HG03280 (cell line): ENCODE data around the gene ARL15.

ENCODE experiments used
- ATAC-seq: cut with Tn5 transposase; IDR thresholded peaks from one replicate; pipeline ENCODE4 v1.9.1; 2021; ENCODE audit warnings: mild to moderate bottlenecking, moderate library complexity; ENCODE audit not compliant: unreplicated experiment

ARL15 gene

DNA sequence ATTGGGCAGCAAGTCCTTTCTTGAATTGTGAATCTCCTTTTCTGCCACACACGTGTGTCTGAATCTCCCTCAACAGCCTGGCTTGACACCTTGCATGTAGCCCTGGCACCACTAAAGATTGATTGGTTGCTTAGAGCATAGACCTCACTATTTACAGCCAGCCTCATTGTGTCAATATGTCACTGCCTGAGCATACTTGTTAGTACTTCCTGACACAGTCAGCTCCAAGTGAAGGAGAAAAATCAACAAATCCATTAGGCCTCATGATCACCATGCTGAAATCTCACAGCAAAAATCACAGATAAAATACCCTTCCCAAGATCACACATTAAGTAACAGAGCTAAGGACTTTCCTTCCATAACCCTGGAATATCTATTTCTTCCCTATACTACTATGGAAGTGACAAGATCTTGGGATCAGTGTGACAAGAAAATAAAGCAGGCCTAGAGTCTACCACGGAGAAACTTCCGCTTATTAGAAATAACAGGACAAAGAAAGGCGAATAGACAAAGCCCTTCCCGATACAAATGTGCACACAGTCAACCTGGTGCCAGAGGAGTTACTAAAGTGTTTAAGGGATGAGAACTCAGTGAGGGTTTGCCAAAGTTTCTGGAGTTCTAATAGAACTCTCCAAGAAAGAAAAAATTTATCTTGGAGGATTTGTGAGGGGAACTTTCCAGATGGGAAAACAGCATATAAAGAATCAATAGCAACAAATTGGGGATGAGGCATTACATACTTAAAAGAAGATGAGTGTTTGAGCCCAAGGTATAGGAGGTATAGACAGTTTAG is 5.6 kb upstream of the ARL15 start:
- ATAC-seq: no peak

DNA sequence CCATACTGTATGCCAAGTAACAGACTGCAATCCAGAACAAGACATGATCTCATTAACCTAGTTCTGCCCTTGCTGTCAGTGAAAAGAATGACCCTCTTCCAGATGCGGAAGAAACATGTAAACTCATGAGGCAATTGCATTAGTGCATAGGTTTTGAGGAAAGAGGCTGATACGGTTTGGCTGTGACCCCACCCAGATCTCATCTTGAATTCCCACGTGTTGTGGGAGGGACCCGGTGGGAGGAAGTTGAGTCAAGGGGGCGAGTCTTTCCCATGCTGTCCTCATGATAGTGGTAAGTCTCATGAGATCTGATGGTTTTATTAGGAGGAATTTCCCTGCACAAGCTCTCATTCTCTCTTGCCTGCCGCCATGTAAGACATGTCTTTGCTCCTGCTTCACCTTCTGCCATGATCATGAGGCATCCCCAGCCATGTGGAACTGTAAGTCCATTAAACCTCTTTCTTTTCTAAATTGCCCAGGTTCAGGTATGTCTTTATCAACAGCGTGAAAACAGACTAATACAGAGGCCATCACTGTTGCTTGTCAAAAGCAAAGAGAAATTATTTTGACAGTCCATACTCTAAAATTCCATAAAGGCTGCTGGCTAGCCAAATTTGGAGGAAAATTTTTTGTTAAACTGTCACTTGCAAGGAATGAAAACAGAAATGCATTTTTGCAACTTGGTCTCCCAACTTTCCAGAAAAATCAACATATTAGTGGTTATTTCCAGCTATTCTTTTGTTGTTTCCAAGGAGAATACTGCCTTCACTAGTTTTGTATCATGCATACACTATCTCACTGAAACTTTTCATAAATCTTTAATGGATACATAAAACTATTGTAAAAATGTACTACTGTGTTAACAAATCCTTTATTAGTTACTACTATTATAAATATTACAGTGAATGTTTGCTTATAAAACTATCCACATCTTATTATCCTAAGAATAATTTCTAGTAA is 3.2 kb upstream of the ARL15 start:
- no peak for ATAC-seq

DNA sequence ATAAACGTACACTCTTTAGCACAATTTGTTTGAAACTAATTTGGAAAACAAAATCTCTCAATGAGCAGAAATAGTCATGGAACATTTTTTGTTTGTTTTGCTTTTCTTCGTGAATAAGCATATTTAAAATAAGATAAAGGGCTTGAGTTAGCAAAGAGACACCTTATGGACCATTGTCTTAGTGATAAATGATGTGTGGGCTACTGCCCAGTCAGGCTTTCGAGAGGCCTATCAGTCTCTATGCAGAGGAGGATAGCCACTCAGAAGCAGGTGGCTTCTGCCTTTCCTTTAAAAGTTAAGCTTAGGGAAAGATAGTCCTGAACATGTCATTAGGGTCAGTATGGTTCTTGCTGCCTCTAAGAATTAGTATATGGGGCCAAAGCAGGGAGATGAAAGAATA is 2.1 kb upstream of the ARL15 start:
- no peak for ATAC-seq

DNA sequence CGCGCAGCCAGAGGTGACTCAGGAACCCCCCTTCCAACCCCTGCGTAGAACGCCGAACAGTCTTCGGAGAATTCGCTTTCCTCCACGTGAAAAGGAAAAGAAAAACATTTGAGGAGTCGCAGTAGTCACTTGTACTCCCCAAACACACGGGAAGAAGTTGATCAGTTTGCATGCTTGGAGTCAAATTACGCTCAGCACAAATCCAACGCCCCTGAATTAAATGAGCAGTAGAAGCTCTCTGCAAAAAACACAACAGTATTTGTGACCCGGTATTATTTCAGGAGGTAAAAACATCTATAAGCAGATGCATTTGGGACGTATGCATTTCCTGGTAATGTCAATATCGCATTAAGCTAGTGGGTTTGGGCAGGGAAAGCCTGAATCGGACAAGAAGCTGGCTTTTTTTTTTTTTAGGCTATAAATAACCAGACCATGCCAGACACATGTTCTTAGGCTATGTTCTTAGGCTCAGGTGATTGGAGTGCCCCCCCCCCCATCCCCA is 854 bp upstream of the ARL15 start:
- no peak for ATAC-seq

DNA sequence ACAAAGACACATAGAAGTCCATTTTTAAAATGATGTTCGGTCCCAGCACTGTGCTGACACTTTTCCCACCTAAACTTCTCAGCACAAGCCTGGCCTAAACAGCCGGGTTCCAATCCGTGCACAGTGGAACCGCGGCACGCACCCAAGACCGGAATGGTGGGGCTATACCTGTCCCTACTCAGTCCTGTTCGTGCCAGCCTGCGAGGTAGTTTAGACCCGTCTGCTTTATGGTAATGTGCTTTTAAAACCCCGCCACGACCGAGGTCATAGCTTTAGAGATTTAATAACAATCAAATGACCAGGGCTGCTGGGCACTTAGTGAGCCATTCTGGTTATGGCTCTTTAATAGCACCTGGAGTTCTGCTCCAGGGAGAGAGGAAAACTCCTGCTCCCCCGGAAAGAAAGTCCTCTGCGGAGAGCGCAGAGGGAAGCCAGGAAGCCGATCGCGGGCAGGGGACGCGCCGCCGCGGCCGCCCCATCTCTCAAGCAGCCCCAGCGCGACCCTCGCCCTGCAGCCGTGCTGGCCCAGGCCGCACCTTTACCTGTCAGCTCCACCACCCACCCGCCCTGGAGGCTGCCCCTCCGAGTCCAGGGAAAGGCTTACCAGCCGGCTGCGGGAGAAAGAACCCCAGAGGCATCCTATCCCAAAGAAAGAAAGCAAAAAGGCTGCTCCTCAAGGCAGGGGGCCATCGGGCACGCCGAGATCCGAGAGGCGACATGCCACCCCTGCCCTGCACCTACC is 511 bp downstream of the ARL15 start:
- peak; percentile 23 for ATAC-seq

DNA sequence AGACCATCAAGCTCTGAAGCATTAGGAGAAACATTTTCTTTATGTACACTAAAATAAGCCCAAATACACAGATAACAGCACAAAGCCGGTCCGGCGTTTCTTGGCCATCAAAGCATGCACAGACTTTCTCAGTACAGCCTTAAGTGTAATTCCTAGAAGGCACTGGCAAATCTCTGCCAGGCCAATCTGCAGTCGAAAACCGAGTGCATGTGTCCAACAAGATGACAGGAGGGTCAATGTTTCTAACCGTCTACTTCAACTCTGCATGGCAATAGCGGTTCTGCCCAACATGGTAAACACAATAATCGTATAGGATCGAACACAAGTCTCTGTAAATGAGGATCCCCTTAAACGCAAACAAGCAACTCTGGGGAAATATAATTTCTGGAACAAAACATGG is 1.1 kb downstream of the ARL15 start:
- no peak for ATAC-seq

DNA sequence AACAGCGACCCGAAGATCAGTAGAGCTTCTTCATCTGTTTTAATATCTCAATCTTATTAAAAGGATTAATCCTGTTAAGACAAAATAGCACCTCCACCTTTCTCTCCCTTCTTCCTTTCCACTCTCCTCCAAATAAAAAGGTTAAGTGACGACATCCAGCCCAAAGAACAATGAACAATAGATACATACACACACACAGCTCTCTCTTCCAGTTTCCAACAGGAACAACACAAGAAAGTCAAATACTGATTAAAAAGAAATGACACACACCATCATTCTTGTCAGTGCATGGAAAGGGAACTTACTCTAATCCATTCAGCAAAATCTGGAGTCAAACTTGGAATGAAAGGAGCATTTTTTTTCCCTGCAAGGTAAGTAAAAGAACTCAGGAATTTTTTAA is 2.8 kb downstream of the ARL15 start:
- no peak for ATAC-seq

DNA sequence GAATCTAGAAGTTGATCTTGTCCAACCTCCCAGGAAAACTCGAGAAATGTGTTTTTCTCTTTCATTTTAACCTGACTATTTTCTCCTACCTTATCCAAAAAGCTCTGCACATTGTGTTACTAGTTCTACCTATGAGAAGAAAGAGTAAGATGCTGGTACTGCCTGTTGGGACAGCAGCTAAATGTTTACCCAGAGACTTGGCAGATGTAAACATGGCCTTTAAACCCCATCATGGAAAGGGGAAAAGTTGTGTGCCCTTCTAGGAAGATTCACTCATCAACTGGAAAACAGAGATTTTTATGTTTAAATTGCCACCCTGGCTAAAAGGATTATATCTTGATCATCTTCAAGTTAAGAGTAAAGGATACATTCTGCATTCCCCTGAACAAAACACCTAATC is 3.5 kb downstream of the ARL15 start:
- no peak for ATAC-seq

DNA sequence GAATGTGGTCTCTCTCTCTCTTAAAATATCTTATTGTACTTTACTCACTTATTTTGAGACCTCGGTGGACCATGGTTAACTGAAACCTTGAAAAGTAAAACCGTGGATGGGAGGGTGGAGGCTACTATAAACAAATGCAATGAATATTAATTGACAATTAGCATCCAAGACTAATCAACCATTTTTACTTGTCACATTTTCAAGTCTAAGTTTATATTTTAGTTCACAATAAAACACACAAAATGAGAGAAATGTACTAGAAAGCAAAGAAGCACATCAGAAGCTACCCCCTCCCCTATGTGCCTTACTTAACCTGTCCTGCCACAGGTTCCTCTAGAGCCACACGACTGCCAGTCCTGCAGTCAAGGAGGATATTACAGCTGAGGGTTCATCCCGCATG is 4.6 kb downstream of the ARL15 start:
- no peak for ATAC-seq

DNA sequence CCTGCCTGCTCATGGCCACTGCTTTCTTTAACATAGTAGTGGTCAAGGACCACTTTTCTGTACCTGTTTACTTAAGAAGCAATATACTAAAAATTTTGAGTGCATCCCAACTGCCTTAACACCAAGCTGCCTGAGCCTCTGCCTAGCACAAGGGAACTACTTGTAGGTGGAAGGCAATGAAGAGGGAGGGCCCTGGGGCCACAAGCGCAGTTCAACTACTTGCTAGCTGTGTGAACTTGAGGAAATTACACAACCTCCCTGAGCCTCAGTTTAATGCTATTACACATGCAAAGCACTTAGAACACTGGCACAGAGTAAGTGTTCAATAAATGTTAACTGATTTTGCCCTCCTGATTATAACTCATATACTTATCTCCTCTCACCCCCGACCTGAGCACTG is 6.3 kb downstream of the ARL15 start:
- ATAC-seq: no peak

DNA sequence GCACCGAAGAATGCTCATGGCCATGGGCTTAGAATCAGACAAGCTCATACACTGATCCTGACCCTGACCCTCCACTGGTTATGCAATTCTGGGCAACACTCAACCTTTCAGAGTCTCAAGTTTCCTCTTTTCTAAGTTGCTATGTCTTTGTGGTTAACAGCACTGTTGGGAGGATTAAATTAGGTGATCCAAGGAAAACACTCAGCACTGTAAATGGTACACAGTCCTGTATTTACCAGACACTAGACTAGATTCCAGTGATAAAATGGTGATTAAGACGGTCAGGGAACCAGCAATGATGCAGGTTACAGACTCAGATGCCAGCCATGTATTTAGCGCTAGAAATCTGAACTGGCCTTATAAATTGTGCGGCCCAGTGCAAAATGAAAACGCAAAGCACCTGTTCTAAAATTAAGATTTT is 8.1 kb downstream of the ARL15 start:
- ATAC-seq: no peak

DNA sequence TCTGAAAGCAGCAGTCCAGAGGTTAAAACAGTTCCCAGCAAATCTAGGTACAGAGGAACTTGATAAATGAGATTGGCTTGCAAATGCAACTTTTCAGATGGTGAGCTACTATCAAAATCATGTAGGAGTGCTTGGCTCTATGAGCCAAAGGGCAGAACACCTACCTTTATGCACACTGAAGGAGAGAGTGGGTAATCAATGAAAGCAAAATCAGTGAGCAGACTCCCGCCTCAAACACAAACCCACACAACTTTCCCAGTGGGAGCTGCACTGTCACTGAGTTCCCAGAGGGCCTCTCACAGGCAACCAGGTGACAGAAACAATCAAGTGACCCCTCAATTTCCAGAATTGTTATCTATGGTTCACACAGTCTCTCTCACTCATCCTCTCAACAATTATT is 8.5 kb downstream of the ARL15 start:
- no peak for ATAC-seq

DNA sequence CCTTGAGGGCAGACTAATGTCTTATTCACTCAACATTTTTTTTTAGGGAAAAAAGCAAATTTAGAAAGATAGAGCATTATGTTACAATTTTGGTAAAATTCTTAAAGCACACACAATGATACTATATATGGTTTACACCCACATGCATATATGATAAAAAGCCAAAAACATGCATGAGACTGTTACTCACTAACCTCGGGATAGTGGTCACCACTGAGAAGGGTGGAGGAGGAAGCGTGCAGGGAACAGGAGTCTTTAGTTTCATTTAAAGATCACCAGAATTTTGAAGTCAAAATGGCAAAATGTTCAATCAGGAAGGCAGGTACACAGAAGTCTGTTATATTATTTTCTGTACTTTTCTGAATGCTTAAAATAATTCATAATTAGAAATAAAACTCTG is 9.2 kb downstream of the ARL15 start:
- no peak for ATAC-seq

DNA sequence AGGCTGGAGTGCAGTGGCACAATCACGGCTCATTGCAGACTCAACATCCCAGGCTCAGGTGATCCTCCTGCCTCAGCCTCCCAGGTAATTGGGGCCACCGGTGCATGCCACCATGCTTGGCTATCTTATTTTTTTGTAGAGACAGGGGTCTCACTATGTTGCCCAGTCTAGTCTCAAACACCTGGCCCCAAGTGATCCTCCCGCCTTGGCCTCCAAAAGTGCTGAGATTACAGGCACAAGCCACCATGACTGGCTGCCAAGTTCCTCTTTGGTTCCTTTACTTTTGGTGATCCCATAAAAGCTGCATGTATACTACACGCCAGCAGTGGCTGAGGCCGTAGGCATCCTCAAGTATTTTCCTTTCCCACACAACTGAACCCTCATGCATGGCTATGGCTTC is 11.4 kb downstream of the ARL15 start:
- ATAC-seq: no peak

DNA sequence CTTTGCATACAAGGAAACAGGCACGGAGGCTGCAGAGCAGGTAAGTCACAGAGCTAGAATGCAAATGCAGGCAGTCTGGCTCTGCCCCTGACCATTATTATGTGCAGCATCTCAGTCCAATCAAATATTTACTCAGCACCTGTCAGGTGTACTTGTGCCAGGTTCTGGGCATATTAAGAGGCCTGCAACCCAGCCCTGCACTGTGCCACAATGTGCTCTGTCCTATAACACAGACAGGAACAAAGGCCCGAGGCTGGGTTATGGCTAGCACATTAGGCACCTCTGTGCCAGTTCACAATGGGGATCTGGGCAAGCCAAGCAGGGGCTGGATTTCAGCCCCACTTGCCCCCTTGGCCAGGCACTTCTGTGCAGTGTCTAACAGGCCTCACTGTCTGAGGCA is 14.0 kb downstream of the ARL15 start:
- no peak for ATAC-seq

DNA sequence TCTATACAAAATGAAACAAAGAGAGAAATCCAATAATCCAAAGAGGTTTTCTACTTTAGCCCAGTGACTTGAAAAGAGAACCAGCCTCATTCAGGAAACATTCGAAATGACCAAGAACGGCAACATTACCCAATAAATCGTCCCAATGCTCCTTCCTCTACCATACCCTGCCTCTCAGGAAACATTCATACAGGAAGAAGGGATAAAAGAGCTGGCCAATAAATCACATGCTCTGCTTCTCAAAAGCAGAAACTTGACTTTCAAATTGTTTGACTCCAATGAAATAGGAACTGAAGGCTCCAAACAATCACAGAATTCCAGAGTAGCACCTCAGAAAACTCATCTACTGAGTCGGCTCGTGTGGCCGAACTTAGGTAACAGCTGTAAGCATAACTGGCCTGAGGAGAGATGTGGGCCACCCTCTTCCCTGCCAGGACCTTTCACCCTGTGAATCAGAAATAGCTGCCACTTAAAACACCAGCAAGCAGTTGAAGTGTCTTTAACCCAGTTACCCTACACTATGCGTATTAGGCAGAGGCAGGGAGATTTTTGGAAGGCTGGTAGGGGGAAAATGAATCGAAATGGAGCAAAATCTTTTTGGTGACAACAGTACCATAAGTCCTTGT is 14.6 kb downstream of the ARL15 start:
- ATAC-seq: no peak

DNA sequence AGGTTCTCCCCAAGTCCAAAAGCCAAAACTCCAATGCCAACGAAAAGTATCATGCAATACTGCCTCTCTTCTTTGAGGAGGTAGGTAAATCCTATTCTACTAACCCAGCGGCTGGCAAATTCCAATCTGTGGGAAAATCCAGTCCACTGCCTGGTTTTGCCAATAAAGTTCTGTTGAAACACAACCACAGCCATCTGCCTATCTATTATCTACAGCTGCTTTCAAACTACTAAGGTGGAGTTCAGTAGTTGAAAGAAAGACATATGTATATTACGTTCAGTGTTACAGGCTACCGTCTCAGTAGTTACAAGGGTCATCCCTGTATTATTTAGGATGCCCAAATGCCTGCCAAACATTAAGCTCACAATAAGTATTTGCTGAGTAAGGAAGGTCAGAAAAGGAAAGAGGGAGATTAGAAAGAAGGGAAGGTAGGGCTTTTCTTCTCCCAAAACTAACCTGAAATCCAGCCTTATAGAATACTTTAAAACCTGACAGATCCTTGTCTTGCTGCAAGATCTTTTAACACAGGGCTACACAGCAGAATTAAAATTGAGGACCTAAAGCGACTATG is 16.2 kb downstream of the ARL15 start:
- ATAC-seq: no peak

DNA sequence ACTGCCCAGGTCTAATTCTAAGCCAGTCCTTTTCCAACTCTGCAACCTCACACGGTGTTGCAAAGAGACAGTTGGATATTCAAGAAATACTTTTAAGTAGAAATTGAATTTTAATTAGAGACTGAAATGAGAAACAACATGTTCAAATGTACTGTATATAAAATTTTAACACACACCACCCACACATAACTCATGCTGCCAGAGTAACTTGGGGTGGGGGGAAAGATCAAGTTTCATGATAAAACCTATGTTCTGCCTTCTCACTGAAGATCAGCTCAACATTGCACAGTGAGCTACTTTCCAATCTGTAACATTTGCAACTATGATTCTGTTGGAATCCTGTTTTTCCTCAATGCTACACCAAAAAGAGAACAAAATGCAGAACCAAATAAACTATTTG is 17.5 kb downstream of the ARL15 start:
- ATAC-seq: no peak

DNA sequence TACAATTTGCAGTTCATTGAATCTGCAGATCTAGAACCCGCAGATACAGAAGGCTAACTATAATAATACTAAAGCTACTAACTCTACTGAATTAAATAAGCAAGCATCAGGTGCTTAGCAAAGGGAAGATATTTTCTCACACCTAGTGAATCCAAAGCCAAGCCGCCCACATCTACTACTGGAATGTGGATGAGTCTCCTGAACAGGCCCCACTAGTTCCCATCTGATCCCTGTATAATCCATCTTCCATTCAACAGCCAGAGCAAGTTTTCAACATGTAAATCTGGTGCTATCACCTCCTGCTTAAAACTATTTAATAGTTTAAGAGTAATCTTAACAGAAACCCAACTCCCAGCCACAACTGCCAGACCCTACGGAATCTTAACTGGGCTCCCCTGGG is 18.9 kb downstream of the ARL15 start:
- no peak for ATAC-seq

DNA sequence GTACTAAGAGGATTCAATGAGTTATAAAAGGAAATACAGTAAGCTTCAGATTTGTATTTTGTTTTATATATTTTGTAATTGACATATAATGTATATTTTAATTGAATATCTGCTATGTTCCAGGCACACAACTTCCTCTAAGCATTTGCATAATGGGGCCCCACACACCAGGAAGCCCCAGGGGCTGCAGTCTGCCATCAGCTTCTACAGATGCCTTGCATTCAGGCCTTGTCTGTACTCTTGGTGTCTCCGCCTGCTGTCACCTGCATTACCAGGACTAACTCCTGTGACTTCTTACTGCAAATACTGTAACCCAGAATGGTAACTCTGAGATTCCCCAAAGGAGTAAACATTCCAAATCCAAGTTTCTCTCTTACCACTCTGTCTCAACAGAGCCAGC is 20.6 kb downstream of the ARL15 start:
- ATAC-seq: no peak
